Psoas muscle (tissue), 8 donors: ENCODE results near the gene CLEC16A. TPM values are rescaled to one million over a fixed set of nuclear protein-coding genes. Genes with fewer than 3 reads are reported as not detected.
"Not testable (repeated sequence)": the region's sequence is repeated elsewhere in the genome, so short reads cannot be mapped to it uniquely, and the experiment has no call there.

Experiments
- ATAC-seq, 4 donors: fragments of 200-7000 bp; cut with Tn5 transposase; one replicate each; pipeline ENCODE4 v1.9.1; 2020; ENCODE audit warnings: moderate library complexity in 3 of 4, mild to moderate bottlenecking in 2 of 4
- DNase-seq, 2 donors: peaks; one replicate each; pipeline ENCODE4 v3.0.0-alpha.2; 2020
- H3K27ac ChIP-seq: fragments of 200-600 bp; one replicate; pipeline ENCODE4 v1.8.0; 2022
- H3K27me3 ChIP-seq, 3 donors: fragments of 200-600 bp in 1 of 3; one replicate each; pipeline versions ENCODE4 v1.6.1 to v1.8.0; 2013 to 2022; ENCODE audit warnings: low read length in 2 of 3, mild to moderate bottlenecking in 2 of 3, moderate library complexity in 1 of 3; ENCODE audit not compliant: insufficient read depth in 3 of 3
- H3K36me3 ChIP-seq, 2 donors: fragments of 200-600 bp in 1 of 2; one replicate each; pipeline versions ENCODE4 v1.6.1 to v1.8.0; 2013 to 2022; ENCODE audit warnings: low read depth in 1 of 2, mild to moderate bottlenecking in 1 of 2, moderate library complexity in 1 of 2; ENCODE audit not compliant: insufficient read depth in 1 of 2
- H3K4me1 ChIP-seq: fragments of 200-600 bp; one replicate; pipeline ENCODE4 v1.8.0; 2022
- H3K4me3 ChIP-seq: fragments of 200-600 bp; one replicate; pipeline ENCODE4 v1.8.0; 2022; ENCODE audit warnings: mild to moderate bottlenecking
- H3K9me3 ChIP-seq: fragments of 200-600 bp; one replicate; pipeline ENCODE4 v1.8.0; 2022
- CTCF ChIP-seq: fragments of 200-600 bp; IDR thresholded peaks from one replicate; pipeline ENCODE4 v1.8.0; 2022; ENCODE audit warnings: antibody characterized with exemption
- WGBS, 3 donors: extraction: QIAGEN DNeasy Blood & Tissue Kit; methylation state at CpG; one replicate each; pipeline versions ENCODE4 v1.1.6 to v1.1.7; 2013; 5-methylcytosine and 5-hydroxymethylcytosine counted together
- intact Hi-C, 2 donors: fragments of 100-400 bp; cut with DNase I; formaldehyde crosslinking; loops; one replicate each; pipeline versions ENCODE4 v1.11.0 to v1.14.2; 2022
- polyA plus RNA-seq, 3 donors: library from polyadenylated mRNA; stranded (reverse); fragments of 200-250 nt; gene quantifications; one replicate each; pipeline ENCODE4 v1.2.3, GENCODE V29; 2013
- total RNA-seq, 4 donors: library from RNA; stranded (reverse); fragmentation: NEBNext Ultra II Directional in 2 of 4; extraction: Animal tissue kit (Norgen Biotek cat#: 25700) in 2 of 4; gene quantifications; one replicate each; pipeline versions ENCODE4 v1.2.1 to v1.2.4, GENCODE V29; 2021 to 2023
- donor health status: healthy with polysubstance abuse.
- donor health status: DM: no; HTN: no; CAD: no; lungs with moderate emphysema.
- donor health status: Bipolar disorder and iron deficiency.
- donor health status: healthy.
- donor health status: DM: yes; HTN: yes; CAD: no.
- donor health status: DM: no; HTN: no; CAD: no.
- donor health status: DM: no; HTN: no; CAD: no.
- donor health status: DM: yes; HTN: yes; CAD: no.

Gene CLEC16A
- total and polyA plus RNA-seq, 7 donors = 13.1 to 28.1 (median 21.4) TPM

GRCh38 chr16:11215935-11216556 is 271.7 kb downstream of the CLEC16A start:
- H3K4me3 ChIP-seq = no peak overlapping the region
- DNase-seq (no peak), ATAC-seq (no peak)
- H3K27ac ChIP-seq = no peak overlapping the region
- 88 to 95% (median 93%) methylated on average over 3 of the region's 3 CpGs for WGBS, 3 donors
- no peaks in the 10 kb centered on the region for H3K4me1 ChIP-seq
- H3K27me3 ChIP-seq = peaks cover 0 to 2% (median 0%) of the 10 kb centered on the region in 3 donors
- peaks cover 15% of the 10 kb centered on the region for H3K9me3 ChIP-seq
- no peaks in the 10 kb centered on the region for H3K36me3 ChIP-seq
- TF ChIP-seq CTCF = no peak
- intact Hi-C loops = no loop called here

- 62 to 82% (median 71%) methylated on average over 3 of the region's 3 CpGs for WGBS, 3 donors
- intact Hi-C loops = no loop called here
Measured at GRCh38 chr16:11217651-11218603, 273.6 kb downstream of the CLEC16A start.

GRCh38 chr16:11218604-11218962 is 274.2 kb downstream of the CLEC16A start:
- intact Hi-C loops = no loop called here
- no peak overlapping the region for H3K27ac ChIP-seq
- no peak for DNase-seq

More at GRCh38 chr16:11217651-11218603, 273.6 kb downstream of the CLEC16A start:
- Histone ChIP-seq H3K27ac (no peak overlapping the region), H3K36me3 (no peaks in the 10 kb centered on the region), H3K9me3 (peaks cover 15% of the 10 kb centered on the region), H3K4me1 (no peaks in the 10 kb centered on the region), H3K27me3 (peaks cover 0 to 2% (median 0%) of the 10 kb centered on the region in 3 donors), H3K4me3 (no peak overlapping the region)
- TF ChIP-seq CTCF = no peak
- no peak for DNase-seq
- no peak for ATAC-seq

GRCh38 chr16:11219178-11219577 is 274.8 kb downstream of the CLEC16A start:
- peaks cover 0 to 2% (median 0%) of the 10 kb centered on the region in 3 donors for H3K27me3 ChIP-seq
- no peak overlapping the region for H3K4me3 ChIP-seq
- ATAC-seq (no peak), DNase-seq (no peak)
- WGBS, 3 donors = 89 to 93% (median 89%) methylated on average over 4 of the region's 4 CpGs
- H3K4me1 ChIP-seq = peaks cover 4% of the 10 kb centered on the region
- no peak overlapping the region for H3K27ac ChIP-seq
- peaks cover 15% of the 10 kb centered on the region for H3K9me3 ChIP-seq
- no peaks in the 10 kb centered on the region for H3K36me3 ChIP-seq
- TF ChIP-seq CTCF = no peak
- intact Hi-C loops = no loop called here

More at GRCh38 chr16:11218604-11218962, 274.2 kb downstream of the CLEC16A start:
- TF ChIP-seq CTCF = peak; percentile 42
- no peak overlapping the region for H3K4me3 ChIP-seq
- H3K9me3 ChIP-seq = peaks cover 15% of the 10 kb centered on the region
- peaks cover 0 to 2% (median 0%) of the 10 kb centered on the region in 3 donors for H3K27me3 ChIP-seq
- no peak for ATAC-seq
- WGBS, 3 donors = 85 to 90% (median 87%) methylated on average over 1 of the region's 1 CpG
- H3K36me3 ChIP-seq = no peaks in the 10 kb centered on the region
- H3K4me1 ChIP-seq = no peaks in the 10 kb centered on the region

GRCh38 chr16:11220507-11220906 is 276.1 kb downstream of the CLEC16A start:
- ATAC-seq, H3K4me1 ChIP-seq, intact Hi-C loops, H3K27ac ChIP-seq, H3K4me3 ChIP-seq, H3K36me3 ChIP-seq, H3K27me3 ChIP-seq, DNase-seq: not testable (repeated sequence)
- WGBS, 3 donors = 36 to 60% (median 39%) methylated on average over 2 of the region's 2 CpGs
- peaks cover 13% of the 10 kb centered on the region for H3K9me3 ChIP-seq
